Measurements from ENCODE around the gene RCHY1. TPM values are rescaled to one million over a fixed set of nuclear protein-coding genes. Genes with fewer than 3 reads are reported as not detected.
"Not testable (repeated sequence)": the region's sequence is repeated elsewhere in the genome, so short reads cannot be mapped to it uniquely, and the experiment has no call there.

Gene RCHY1
- total RNA-seq, 1 donor from 2014 or later = 21.5 TPM

GRCh38 chr4:75525910-75526309 lies 11.7 kb upstream of the RCHY1 start:
- H3K4me3 Mint-ChIP-seq (ENCODE audit: unreplicated experiment) = no peak overlapping the region
- H3K36me3 Mint-ChIP-seq (ENCODE audit: unreplicated experiment) = peaks cover 9% of the 10 kb centered on the region
- H3K4me1 Mint-ChIP-seq (ENCODE audit: low read depth, unreplicated experiment) = peaks cover 6% of the 10 kb centered on the region
- no peak overlapping the region for H3K27ac Mint-ChIP-seq (ENCODE audit: unreplicated experiment)
- no peak for DNase-seq
- H3K9me3 Mint-ChIP-seq (ENCODE audit: unreplicated experiment) = no peaks in the 10 kb centered on the region
- TF ChIP-seq CTCF (IDR thresholded peaks at IDR 0.05; ENCODE audit: partially characterized antibody, unreplicated experiment) = no peak
- no peaks in the 10 kb centered on the region for H3K27me3 Mint-ChIP-seq (ENCODE audit: unreplicated experiment)

DNA sequence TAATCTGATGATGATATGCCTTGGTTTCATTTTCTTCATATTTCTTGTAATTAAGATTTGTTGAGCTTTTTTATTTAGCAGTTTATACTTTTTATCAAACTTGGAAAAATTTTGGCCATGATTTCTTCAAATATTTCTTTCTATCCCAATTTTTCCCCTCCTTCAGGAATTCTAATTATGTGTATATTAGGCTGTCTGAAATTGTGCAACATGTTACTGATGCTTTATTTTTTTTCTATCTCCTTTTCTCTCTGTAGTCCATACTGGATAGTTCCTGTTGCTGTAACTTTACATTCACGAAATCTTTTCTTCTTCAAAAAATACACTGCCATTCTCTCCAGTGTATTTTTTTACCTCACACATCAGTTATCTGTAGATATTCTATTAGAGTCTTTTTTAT lies 10.9 kb upstream of the RCHY1 start:
- H3K4me1 Mint-ChIP-seq (ENCODE audit: low read depth, unreplicated experiment) = peaks cover 6% of the 10 kb centered on the region
- H3K36me3 Mint-ChIP-seq (ENCODE audit: unreplicated experiment) = peaks cover 2% of the 10 kb centered on the region
- H3K27me3 Mint-ChIP-seq (ENCODE audit: unreplicated experiment) = no peaks in the 10 kb centered on the region
- H3K27ac Mint-ChIP-seq (ENCODE audit: unreplicated experiment) = no peak overlapping the region
- H3K9me3 Mint-ChIP-seq (ENCODE audit: unreplicated experiment) = no peaks in the 10 kb centered on the region
- no peak overlapping the region for H3K4me3 Mint-ChIP-seq (ENCODE audit: unreplicated experiment)
- TF ChIP-seq CTCF (IDR thresholded peaks at IDR 0.05; ENCODE audit: partially characterized antibody, unreplicated experiment) = no peak
- DNase-seq = no peak

GRCh38 chr4:75519452-75519851 lies 5.2 kb upstream of the RCHY1 start:
- H3K36me3 Mint-ChIP-seq (ENCODE audit: unreplicated experiment); H3K4me1 Mint-ChIP-seq (ENCODE audit: low read depth, unreplicated experiment); H3K27ac Mint-ChIP-seq (ENCODE audit: unreplicated experiment); H3K4me3 Mint-ChIP-seq (ENCODE audit: unreplicated experiment); H3K9me3 Mint-ChIP-seq (ENCODE audit: unreplicated experiment); DNase-seq; H3K27me3 Mint-ChIP-seq (ENCODE audit: unreplicated experiment): not testable (repeated sequence)

- H3K27ac Mint-ChIP-seq (ENCODE audit: unreplicated experiment) = no peak overlapping the region
- TF ChIP-seq CTCF (IDR thresholded peaks at IDR 0.05; ENCODE audit: partially characterized antibody, unreplicated experiment) = no peak
- no peaks in the 10 kb centered on the region for H3K36me3 Mint-ChIP-seq (ENCODE audit: unreplicated experiment)
- DNase-seq = no peak
- H3K4me1 Mint-ChIP-seq (ENCODE audit: low read depth, unreplicated experiment) = peaks cover 4% of the 10 kb centered on the region
- H3K4me3 Mint-ChIP-seq (ENCODE audit: unreplicated experiment) = no peak overlapping the region
- H3K27me3 Mint-ChIP-seq (ENCODE audit: unreplicated experiment) = peaks cover 2% of the 10 kb centered on the region
- peaks cover 2% of the 10 kb centered on the region for H3K9me3 Mint-ChIP-seq (ENCODE audit: unreplicated experiment)
Measured at GRCh38 chr4:75516144-75516543, 1.9 kb upstream of the RCHY1 start.

DNA sequence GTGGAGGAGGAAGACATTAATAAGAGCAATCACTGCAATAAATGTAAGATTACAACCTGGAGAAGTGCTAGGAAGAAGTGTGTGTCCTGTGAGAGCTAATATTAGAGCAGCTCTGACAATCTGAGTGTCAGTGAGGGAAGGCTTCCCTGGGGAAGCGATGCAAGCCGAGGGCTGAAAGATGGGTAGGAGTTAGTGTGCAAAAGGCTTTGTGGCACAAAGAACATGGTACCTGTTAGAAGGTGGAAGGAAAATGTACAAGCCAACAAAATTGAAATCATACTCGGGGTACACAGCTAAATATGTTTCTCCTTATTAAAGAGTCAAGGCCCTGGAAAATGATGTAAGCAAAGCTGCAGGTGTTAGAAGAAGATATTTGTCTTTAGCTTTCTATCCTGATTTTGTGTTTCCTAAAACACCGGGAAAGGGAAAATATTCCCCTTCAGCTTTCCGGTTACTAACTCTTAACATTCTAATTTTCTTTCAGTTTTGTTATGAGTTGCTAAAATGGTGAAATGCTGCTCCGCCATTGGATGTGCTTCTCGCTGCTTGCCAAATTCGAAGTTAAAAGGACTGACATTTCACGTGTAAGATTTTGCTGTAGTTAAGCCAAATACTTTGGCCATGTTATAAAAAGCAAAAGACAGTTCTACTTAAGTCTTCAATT lies 878 bp upstream of the RCHY1 start:
- TF ChIP-seq CTCF (IDR thresholded peaks at IDR 0.05; ENCODE audit: partially characterized antibody, unreplicated experiment) = no peak
- Mint-ChIP-seq H3K4me3 (ENCODE audit: unreplicated experiment) (no peak overlapping the region), H3K9me3 (ENCODE audit: unreplicated experiment) (peaks cover 2% of the 10 kb centered on the region), H3K36me3 (ENCODE audit: unreplicated experiment) (no peaks in the 10 kb centered on the region), H3K27me3 (ENCODE audit: unreplicated experiment) (peaks cover 2% of the 10 kb centered on the region), H3K27ac (ENCODE audit: unreplicated experiment) (peak overlapping the region; percentile 88), H3K4me1 (ENCODE audit: low read depth, unreplicated experiment) (peaks cover 4% of the 10 kb centered on the region)
- DNase-seq = no peak

Data from glutamatergic neuron (in vitro differentiated cells).